GM21529 (cell line): ENCODE data around the gene OR6T1.

Source experiments
- ATAC-seq: cut with Tn5 transposase; IDR thresholded peaks from one replicate; pipeline ENCODE4 v1.9.1; 2021; ENCODE audit not compliant: unreplicated experiment

The OR6T1 gene, protein sequence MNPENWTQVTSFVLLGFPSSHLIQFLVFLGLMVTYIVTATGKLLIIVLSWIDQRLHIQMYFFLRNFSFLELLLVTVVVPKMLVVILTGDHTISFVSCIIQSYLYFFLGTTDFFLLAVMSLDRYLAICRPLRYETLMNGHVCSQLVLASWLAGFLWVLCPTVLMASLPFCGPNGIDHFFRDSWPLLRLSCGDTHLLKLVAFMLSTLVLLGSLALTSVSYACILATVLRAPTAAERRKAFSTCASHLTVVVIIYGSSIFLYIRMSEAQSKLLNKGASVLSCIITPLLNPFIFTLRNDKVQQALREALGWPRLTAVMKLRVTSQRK

DNA sequence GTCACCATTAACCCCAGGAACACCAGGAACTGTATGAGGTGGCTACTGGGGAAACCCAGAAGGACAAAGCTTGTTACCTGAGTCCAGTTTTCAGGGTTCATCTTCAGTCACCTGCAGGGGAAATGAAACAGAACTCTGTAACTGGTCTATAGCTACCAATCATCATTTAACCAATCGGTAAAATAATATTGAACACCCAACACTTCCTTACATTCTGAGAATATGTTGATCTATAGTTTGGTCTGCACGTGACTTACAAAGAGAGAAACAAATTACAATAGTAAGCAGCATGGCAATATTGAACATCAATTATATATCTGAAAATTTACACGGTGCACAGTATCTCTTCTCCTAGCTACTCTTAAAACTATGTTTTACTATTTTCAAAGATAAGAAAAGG lies at the start of gene OR6T1:
TSS of gene OR6T1 (minus strand) at position 101 of the 400 bp plus-strand sequence. CDS start at position 101, 0 bp downstream.
- no peak for ATAC-seq

GRCh38 chr11:123979311-123979710 lies 35.7 kb upstream of the OR6T1 start:
- no peak for ATAC-seq

DNA sequence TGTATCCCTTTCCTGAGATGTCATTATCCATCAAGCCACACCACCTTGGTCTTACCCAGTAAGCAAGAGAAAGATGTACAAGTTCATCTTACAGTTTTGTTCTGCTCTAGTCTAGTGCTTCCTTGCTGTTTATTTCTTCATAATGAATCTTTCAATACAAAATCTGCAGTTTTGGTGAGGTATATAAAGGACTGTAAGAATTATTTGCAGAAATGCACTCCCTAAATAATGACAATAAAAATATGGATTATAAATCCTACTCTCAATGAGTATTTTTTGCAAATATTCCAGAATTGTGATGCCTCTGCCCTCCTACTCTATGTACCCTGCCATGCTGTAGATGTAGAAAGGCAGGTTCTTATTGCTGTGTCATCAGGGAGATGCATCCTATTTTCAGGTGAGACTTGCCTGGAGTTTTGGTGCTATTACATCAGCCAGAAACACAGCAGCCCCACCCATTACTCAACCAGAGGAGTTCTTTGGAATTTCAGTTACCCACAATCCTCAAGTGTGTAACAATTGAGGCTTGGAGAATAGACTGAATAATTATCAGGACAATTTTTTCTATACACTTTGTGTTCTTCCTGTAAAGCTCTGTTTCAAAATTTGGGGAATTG lies 34.2 kb upstream of the OR6T1 start, which contains the start of gene OR10S1:
TSS of gene OR10S1 (minus strand) at position 51 of the 617 bp plus-strand sequence. CDS start 117 bp downstream, outside the sequence.
- ATAC-seq: no peak

- ATAC-seq: no peak
These were observed 33.3 kb upstream of the OR6T1 start for GRCh38 chr11:123976770-123977560.

GRCh38 chr11:123973816-123974215 lies 30.2 kb upstream of the OR6T1 start:
- no peak for ATAC-seq

GRCh38 chr11:123956752-123957151 lies 13.1 kb upstream of the OR6T1 start:
- no peak for ATAC-seq

GRCh38 chr11:123945132-123945531 lies 1.5 kb upstream of the OR6T1 start:
- no peak for ATAC-seq

- ATAC-seq: no peak
These were observed 1.2 kb downstream of the OR6T1 start for GRCh38 chr11:123942413-123942812.

DNA sequence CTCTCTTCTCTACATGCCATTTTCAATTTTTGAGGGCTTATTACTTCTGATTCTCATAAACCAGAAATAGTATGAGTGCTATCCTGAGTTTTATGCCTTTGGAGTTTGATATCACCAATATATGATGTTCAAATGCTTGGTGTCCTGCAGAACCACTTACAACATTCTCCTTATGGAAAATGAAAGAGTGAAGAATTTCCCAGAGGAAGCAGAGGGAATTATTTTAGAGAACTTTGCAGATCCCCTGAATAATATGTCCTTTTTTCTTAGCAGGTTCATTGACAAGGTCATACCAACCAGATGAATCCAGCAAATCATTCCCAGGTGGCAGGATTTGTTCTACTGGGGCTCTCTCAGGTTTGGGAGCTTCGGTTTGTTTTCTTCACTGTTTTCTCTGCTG lies 4.3 kb downstream of the OR6T1 start, which contains the start of gene OR4D5:
TSS of gene OR4D5 (plus strand) at position 301 of the 400 bp plus-strand sequence. CDS start at position 301, 0 bp downstream.
- no peak for ATAC-seq

GRCh38 chr11:123924027-123924426 lies 19.6 kb downstream of the OR6T1 start:
- no peak for ATAC-seq

DNA sequence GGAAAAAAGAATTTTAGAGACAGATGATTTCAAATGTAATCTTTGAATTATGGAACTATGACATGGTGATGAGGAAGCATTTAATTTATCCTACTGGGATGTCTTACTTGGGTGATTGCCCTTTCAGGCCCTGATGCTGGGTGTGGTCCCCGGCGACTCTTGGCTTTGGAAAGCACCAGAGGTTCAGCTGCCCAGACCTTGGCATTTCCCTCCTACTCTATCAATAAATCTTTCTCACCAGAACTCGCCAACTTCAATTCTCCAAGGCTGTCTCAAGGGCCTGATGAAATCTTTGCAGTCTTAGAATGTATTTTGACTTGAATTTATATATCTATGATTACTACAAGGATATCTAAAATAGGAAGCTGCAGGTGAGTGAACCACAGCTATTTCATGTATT lies 22.7 kb downstream of the OR6T1 start:
- ATAC-seq: no peak

DNA sequence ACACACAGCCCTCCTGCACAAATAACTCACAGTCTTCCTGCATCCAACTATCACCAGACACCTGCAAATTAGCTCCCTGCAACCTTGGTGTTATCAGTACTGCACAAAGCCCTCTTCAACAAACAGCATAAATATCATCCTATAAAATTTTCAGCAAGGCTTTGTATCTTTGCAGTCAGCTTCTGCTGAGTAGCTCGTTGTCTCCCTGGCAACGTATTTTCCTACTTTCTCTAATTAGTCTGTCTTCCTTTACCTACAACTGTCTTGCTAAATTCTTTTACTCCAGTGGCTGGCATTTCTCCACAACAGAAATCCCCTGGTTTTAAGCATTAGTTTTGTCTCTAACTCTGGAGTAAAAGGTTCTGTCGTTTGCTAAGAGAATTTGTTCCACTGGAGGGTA lies 37.8 kb downstream of the OR6T1 start:
- ATAC-seq: no peak

- no peak for ATAC-seq
These were observed 38.7 kb downstream of the OR6T1 start for GRCh38 chr11:123904932-123905331.

DNA sequence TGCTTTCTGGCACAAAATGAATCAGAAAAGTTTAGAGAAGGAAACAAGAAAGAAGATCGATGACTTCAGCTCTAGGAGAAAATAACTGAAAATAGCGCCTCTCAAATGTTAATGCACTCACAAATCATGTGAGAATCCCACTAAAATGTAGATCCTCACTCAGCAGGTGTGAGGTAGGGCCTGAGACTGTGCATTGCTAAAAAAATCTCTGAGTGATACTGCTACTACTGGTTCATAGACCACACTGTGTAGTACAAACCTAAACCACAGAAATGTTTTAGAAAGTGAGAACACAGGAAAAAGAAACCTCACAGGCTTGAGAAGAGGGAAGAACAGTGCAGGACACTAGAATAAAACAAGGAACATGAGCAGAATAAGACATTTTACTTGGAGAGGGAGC lies 39.7 kb downstream of the OR6T1 start:
- peak; percentile 96 for ATAC-seq

- no peak for ATAC-seq
These were observed 41.8 kb downstream of the OR6T1 start, which contains the start of gene OR8D4 for GRCh38 chr11:123901867-123902266. TSS of gene OR8D4 (plus strand) at chr11:123902167. CDS start at chr11:123906432, 4,265 bp downstream.

DNA sequence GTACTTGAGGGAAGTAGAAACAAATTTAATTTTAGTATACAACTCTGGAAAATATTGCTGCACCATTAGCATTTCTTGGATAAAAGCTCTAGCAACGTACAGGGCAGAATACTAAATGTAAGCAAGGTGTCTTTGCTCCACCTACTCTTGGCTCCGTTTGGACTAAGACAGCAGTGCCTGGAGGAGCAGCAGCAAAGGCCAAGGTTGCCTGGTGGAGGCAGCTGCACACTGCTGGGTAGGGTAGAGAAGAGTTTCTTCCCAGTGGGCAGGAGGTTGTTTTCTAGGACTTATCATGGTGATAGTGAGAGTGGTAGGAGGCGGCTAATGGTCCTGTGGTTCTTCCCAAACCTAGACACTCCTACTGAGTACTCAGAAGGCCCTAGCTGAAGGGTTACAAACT lies 43.8 kb downstream of the OR6T1 start:
- ATAC-seq: no peak
